ENCODE measurements around the gene CACNA2D4.

CACNA2D4 gene

GRCh38 chr12:1804545-1805332 lies 113.7 kb downstream of the CACNA2D4 start:
- no peak overlapping the region for H3K4me3 ChIP-seq (ENCODE audit: low read depth, low read length)

GRCh38 chr12:1803736-1804135 lies 114.7 kb downstream of the CACNA2D4 start:
- H3K4me3 ChIP-seq (ENCODE audit: low read depth, low read length) = no peak overlapping the region
- TF ChIP-seq, protein P1, sequence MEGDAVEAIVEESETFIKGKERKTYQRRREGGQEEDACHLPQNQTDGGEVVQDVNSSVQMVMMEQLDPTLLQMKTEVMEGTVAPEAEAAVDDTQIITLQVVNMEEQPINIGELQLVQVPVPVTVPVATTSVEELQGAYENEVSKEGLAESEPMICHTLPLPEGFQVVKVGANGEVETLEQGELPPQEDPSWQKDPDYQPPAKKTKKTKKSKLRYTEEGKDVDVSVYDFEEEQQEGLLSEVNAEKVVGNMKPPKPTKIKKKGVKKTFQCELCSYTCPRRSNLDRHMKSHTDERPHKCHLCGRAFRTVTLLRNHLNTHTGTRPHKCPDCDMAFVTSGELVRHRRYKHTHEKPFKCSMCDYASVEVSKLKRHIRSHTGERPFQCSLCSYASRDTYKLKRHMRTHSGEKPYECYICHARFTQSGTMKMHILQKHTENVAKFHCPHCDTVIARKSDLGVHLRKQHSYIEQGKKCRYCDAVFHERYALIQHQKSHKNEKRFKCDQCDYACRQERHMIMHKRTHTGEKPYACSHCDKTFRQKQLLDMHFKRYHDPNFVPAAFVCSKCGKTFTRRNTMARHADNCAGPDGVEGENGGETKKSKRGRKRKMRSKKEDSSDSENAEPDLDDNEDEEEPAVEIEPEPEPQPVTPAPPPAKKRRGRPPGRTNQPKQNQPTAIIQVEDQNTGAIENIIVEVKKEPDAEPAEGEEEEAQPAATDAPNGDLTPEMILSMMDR (IDR thresholded peaks at IDR 0.05; ENCODE audit: borderline replicate concordance, insufficient read depth, low read depth, low read length) = no peak

More at GRCh38 chr12:1804545-1805332, 113.7 kb downstream of the CACNA2D4 start:
- TF ChIP-seq, protein P1 (IDR thresholded peaks at IDR 0.05; ENCODE audit: borderline replicate concordance, insufficient read depth, low read depth, low read length) = no peak

- no peak overlapping the region for H3K4me3 ChIP-seq (ENCODE audit: low read depth, low read length)
- TF ChIP-seq, protein P1 (IDR thresholded peaks at IDR 0.05; ENCODE audit: borderline replicate concordance, insufficient read depth, low read depth, low read length) = no peak
Measured at GRCh38 chr12:1801303-1801975, 117.0 kb downstream of the CACNA2D4 start.

GRCh38 chr12:1800401-1801302 lies 117.8 kb downstream of the CACNA2D4 start:
- H3K4me3 ChIP-seq (ENCODE audit: low read depth, low read length) = no peak overlapping the region
- TF ChIP-seq, protein P1 (IDR thresholded peaks at IDR 0.05; ENCODE audit: borderline replicate concordance, insufficient read depth, low read depth, low read length) = peak; percentile 84

- TF ChIP-seq, protein P1 (IDR thresholded peaks at IDR 0.05; ENCODE audit: borderline replicate concordance, insufficient read depth, low read depth, low read length) = no peak
- no peak overlapping the region for H3K4me3 ChIP-seq (ENCODE audit: low read depth, low read length)
Measured at GRCh38 chr12:1799882-1800400, 118.5 kb downstream of the CACNA2D4 start.

DNA sequence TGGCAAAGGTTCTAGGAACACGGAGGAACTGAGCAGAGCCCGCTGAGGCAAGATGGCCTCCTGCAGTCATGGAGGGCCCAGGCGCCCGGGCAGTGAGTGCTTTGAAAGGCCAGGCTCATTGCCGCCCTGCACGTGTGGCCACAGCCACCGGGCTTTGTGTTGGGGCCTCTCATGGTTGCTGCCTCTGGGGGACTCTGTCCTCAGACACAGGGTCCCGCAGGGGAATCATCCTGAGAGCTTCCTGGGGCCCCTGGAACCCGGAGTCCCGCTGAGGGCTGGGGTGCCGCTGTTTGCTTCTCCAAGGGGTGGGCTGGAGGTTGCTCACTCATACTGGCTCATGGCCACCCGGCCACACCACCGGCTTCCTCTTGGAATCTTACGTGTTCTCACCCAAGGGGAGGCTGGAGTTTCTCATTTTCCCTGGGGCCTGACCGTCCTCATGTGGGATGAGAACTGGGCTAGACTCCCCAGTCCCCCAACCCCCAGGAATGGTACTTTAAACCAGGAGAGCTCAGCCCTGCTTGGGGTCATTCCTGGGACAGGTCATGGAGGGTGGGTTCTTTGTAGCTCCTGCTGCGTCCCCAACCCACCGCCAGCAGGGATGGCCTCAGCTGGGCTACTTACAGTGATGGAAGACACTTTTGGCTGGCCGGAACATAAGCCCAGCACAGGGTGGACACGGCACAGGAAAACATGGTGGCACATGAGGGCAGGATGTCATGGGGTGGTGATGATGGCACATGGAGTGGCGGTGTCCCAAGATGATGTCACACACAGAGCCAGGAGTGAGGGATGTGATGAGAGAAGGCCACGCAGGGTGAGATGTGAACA lies 119.2 kb downstream of the CACNA2D4 start:
- no peak overlapping the region for H3K4me3 ChIP-seq (ENCODE audit: low read depth, low read length)
- TF ChIP-seq, protein P1 (IDR thresholded peaks at IDR 0.05; ENCODE audit: borderline replicate concordance, insufficient read depth, low read depth, low read length) = no peak
